ENCODE data around the gene TXK.

The TXK gene

DNA sequence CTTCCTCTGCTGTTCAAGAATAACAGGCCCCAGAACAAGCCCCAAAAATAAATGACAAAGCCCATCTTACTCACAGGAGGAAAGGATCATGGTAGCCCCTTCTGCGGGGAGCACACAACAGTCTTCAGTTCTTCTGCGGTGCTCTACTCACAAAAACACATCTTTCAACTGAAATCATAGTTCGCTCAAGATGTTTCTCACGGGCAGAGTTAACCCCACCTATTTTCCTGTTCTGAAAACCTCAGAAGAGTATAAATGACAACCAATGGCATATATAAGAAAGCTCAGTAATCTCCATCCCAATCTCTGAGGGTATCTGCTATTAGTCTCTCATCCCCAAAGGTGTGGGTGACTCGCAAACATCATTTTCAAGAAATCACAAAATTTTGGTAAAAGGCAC lies at the start of gene TXK:
TSS of gene TXK (minus strand) at position 170 of the 400 bp plus-strand sequence. CDS start at position 90, 80 bp downstream.
- Histone ChIP-seq H3K36me3 (ENCODE audit: control insufficient read depth in 2 of 2, insufficient read depth in 1 of 2, low read length in 2 of 2) (peaks cover 0 to 19% of the 10 kb centered on the region in 2 experiments; a peak in 1 of 3 replicates), H3K4me1 (ENCODE audit: control insufficient read depth, insufficient read depth, low read length) (no peaks in the 10 kb centered on the region), H3K4me3 (ENCODE audit: low read depth, low read length) (no peak within 1 kb of the TSS), H3K9me3 (ENCODE audit: control insufficient read depth, insufficient read depth, low read depth, low read length) (no peaks in the 10 kb centered on the region), H3K27ac (ENCODE audit: extremely low read depth, low read depth, low read length) (no peak within 1 kb of the TSS)
- no peak for TF ChIP-seq ZNF768 (tag by site-specific recombination; IDR thresholded peaks at IDR 0.05)
- TF ChIP-seq SCRT1 (tag by site-specific recombination; IDR thresholded peaks at IDR 0.05; ENCODE audit: borderline replicate concordance), result no peak
- no peak for TF ChIP-seq KLF9 (tag by site-specific recombination; IDR thresholded peaks at IDR 0.05; ENCODE audit: low read depth)
- TF ChIP-seq ZNF529 (tag by site-specific recombination; IDR thresholded peaks at IDR 0.05; ENCODE audit: insufficient replicate concordance), result no peak
- no peak for TF ChIP-seq ZNF48 (tag by site-specific recombination; IDR thresholded peaks at IDR 0.05)
- no peak for TF ChIP-seq ZNF19 (tag by site-specific recombination; IDR thresholded peaks at IDR 0.05; ENCODE audit: low read depth)
- no peak for TF ChIP-seq ZNF37A (tag by site-specific recombination; IDR thresholded peaks at IDR 0.05)
- no peak for TF ChIP-seq ZNF350 (tag by site-specific recombination; IDR thresholded peaks at IDR 0.05)
- TF ChIP-seq, protein P1, sequence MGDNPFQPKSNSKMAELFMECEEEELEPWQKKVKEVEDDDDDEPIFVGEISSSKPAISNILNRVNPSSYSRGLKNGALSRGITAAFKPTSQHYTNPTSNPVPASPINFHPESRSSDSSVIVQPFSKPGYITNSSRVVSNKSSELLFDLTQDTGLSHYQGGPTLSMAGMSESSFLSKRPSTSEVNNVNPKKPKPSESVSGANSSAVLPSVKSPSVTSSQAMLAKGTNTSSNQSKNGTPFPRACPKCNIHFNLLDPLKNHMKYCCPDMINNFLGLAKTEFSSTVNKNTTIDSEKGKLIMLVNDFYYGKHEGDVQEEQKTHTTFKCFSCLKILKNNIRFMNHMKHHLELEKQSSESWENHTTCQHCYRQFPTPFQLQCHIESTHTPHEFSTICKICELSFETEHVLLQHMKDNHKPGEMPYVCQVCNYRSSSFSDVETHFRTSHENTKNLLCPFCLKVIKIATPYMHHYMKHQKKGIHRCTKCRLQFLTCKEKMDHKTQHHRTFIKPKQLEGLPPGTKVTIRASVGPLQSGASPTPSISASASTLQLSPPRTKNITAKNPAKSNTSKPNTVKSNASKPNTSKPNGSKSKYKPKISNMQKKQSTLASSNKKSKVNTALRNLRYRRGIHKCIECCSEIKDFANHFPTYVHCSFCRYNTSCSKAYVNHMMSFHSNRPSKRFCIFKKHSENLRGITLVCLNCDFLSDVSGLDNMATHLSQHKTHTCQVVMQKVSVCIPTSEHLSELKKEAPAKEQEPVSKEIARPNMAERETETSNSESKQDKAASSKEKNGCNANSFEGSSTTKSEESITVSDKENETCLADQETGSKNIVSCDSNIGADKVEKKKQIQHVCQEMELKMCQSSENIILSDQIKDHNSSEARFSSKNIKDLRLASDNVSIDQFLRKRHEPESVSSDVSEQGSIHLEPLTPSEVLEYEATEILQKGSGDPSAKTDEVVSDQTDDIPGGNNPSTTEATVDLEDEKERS (tag by site-specific recombination; IDR thresholded peaks at IDR 0.05), result no peak
- TF ChIP-seq, protein P2, sequence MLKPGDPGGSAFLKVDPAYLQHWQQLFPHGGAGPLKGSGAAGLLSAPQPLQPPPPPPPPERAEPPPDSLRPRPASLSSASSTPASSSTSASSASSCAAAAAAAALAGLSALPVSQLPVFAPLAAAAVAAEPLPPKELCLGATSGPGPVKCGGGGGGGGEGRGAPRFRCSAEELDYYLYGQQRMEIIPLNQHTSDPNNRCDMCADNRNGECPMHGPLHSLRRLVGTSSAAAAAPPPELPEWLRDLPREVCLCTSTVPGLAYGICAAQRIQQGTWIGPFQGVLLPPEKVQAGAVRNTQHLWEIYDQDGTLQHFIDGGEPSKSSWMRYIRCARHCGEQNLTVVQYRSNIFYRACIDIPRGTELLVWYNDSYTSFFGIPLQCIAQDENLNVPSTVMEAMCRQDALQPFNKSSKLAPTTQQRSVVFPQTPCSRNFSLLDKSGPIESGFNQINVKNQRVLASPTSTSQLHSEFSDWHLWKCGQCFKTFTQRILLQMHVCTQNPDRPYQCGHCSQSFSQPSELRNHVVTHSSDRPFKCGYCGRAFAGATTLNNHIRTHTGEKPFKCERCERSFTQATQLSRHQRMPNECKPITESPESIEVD (tag by site-specific recombination; IDR thresholded peaks at IDR 0.05), result no peak
- no peak for TF ChIP-seq ZNF624 (tag by site-specific recombination; IDR thresholded peaks at IDR 0.05)
- CTCF ChIA-PET, result interaction anchor here (0.7 kb wide), 1 partner anchor 388 kb away, joined by 4 read pairs; no protein-coding TSS in a partner anchor
- POLR2A ChIA-PET, result no interaction called here

DNA sequence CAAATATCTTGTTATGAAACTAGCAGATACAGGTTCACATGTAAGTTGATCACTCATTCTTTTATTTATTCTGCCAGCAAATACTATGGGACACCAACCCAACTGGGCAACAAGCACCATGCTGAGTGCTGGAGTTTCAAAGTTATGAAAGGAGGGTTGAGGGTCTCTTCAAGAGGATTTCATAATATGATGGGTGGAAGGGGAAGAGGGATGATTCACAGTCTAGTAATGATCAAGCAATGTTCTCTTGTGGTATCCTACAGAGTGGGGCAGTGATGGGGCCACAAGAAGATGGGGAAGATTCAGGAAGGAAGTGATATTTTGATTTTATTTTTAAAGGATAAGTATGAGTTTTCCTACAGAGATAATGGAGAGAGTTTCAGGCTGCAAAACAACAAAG lies 46.2 kb upstream of the TXK start:
- ChIA-PET CTCF (no interaction called here), POLR2A (no interaction called here)
- TF ChIP-seq ZNF23 (tag by site-specific recombination; IDR thresholded peaks at IDR 0.05; ENCODE audit: borderline replicate concordance), result no peak
- TF ChIP-seq, protein P3, sequence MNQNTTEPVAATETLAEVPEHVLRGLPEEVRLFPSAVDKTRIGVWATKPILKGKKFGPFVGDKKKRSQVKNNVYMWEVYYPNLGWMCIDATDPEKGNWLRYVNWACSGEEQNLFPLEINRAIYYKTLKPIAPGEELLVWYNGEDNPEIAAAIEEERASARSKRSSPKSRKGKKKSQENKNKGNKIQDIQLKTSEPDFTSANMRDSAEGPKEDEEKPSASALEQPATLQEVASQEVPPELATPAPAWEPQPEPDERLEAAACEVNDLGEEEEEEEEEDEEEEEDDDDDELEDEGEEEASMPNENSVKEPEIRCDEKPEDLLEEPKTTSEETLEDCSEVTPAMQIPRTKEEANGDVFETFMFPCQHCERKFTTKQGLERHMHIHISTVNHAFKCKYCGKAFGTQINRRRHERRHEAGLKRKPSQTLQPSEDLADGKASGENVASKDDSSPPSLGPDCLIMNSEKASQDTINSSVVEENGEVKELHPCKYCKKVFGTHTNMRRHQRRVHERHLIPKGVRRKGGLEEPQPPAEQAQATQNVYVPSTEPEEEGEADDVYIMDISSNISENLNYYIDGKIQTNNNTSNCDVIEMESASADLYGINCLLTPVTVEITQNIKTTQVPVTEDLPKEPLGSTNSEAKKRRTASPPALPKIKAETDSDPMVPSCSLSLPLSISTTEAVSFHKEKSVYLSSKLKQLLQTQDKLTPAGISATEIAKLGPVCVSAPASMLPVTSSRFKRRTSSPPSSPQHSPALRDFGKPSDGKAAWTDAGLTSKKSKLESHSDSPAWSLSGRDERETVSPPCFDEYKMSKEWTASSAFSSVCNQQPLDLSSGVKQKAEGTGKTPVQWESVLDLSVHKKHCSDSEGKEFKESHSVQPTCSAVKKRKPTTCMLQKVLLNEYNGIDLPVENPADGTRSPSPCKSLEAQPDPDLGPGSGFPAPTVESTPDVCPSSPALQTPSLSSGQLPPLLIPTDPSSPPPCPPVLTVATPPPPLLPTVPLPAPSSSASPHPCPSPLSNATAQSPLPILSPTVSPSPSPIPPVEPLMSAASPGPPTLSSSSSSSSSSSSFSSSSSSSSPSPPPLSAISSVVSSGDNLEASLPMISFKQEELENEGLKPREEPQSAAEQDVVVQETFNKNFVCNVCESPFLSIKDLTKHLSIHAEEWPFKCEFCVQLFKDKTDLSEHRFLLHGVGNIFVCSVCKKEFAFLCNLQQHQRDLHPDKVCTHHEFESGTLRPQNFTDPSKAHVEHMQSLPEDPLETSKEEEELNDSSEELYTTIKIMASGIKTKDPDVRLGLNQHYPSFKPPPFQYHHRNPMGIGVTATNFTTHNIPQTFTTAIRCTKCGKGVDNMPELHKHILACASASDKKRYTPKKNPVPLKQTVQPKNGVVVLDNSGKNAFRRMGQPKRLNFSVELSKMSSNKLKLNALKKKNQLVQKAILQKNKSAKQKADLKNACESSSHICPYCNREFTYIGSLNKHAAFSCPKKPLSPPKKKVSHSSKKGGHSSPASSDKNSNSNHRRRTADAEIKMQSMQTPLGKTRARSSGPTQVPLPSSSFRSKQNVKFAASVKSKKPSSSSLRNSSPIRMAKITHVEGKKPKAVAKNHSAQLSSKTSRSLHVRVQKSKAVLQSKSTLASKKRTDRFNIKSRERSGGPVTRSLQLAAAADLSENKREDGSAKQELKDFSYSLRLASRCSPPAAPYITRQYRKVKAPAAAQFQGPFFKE (tag by site-specific recombination; IDR thresholded peaks at IDR 0.05; ENCODE audit: borderline replicate concordance), result no peak
- no peak for TF ChIP-seq ZNF670 (tag by site-specific recombination; IDR thresholded peaks at IDR 0.05; ENCODE audit: low read depth)
- TF ChIP-seq, protein P4, sequence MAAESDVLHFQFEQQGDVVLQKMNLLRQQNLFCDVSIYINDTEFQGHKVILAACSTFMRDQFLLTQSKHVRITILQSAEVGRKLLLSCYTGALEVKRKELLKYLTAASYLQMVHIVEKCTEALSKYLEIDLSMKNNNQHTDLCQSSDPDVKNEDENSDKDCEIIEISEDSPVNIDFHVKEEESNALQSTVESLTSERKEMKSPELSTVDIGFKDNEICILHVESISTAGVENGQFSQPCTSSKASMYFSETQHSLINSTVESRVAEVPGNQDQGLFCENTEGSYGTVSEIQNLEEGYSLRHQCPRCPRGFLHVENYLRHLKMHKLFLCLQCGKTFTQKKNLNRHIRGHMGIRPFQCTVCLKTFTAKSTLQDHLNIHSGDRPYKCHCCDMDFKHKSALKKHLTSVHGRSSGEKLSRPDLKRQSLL (tag by site-specific recombination; IDR thresholded peaks at IDR 0.05), result no peak
- TF ChIP-seq KLF16 (tag by site-specific recombination; IDR thresholded peaks at IDR 0.05), result no peak
- TF ChIP-seq ZNF184 (tag by site-specific recombination; IDR thresholded peaks at IDR 0.05), result no peak
- TF ChIP-seq, protein P5, sequence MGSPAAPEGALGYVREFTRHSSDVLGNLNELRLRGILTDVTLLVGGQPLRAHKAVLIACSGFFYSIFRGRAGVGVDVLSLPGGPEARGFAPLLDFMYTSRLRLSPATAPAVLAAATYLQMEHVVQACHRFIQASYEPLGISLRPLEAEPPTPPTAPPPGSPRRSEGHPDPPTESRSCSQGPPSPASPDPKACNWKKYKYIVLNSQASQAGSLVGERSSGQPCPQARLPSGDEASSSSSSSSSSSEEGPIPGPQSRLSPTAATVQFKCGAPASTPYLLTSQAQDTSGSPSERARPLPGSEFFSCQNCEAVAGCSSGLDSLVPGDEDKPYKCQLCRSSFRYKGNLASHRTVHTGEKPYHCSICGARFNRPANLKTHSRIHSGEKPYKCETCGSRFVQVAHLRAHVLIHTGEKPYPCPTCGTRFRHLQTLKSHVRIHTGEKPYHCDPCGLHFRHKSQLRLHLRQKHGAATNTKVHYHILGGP (tag by site-specific recombination; IDR thresholded peaks at IDR 0.05), result no peak
- TF ChIP-seq REPIN1 (tag by site-specific recombination; IDR thresholded peaks at IDR 0.05; ENCODE audit: low read depth), result no peak
- TF ChIP-seq, protein P6, sequence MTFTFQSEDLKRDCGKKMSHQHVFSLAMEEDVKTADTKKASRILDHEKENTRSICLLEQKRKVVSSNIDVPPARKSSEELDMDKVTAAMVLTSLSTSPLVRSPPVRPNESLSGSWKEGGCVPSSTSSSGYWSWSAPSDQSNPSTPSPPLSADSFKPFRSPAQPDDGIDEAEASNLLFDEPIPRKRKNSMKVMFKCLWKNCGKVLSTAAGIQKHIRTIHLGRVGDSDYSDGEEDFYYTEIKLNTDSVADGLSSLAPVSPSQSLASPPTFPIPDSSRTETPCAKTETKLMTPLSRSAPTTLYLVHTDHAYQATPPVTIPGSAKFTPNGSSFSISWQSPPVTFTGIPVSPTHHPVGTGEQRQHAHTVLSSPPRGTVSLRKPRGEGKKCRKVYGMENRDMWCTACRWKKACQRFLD (tag by site-specific recombination; IDR thresholded peaks at IDR 0.05), result no peak
- no peak for TF ChIP-seq ZNF629 (tag by site-specific recombination; IDR thresholded peaks at IDR 0.05)

More for the DNA sequence above, 46.2 kb upstream of the TXK start:
- Histone ChIP-seq H3K36me3 (ENCODE audit: control insufficient read depth in 2 of 2, insufficient read depth in 1 of 2, low read length in 2 of 2) (no peaks in the 10 kb centered on the region), H3K4me3 (ENCODE audit: low read depth, low read length) (no peak overlapping the region), H3K4me1 (ENCODE audit: control insufficient read depth, insufficient read depth, low read length) (no peaks in the 10 kb centered on the region), H3K27ac (ENCODE audit: extremely low read depth, low read depth, low read length) (no peak overlapping the region), H3K9me3 (ENCODE audit: control insufficient read depth, insufficient read depth, low read depth, low read length) (no peaks in the 10 kb centered on the region)

Data from HEK293 (cell line).